Measurements from ENCODE around the gene CDC25B.
A peak's percentile ranks its signal among the peaks of the same experiment; 100 is the strongest.

The CDC25B gene

GRCh38 chr20:3803854-3804253 lies 7.7 kb downstream of the CDC25B start:
- no peak for DNase-seq (ENCODE audit: low spot score in 2 of 2)
- peaks cover 81% of the 10 kb centered on the region for H3K36me3 Mint-ChIP-seq
- H3K27ac Mint-ChIP-seq: peak overlapping the region; percentile 98
- peaks cover 81% of the 10 kb centered on the region for H3K4me1 Mint-ChIP-seq
- no peaks in the 10 kb centered on the region for H3K9me3 Mint-ChIP-seq
- no peak overlapping the region for H3K4me3 Mint-ChIP-seq
- ATAC-seq: no peak

- Mint-ChIP-seq H3K4me3 (no peak overlapping the region), H3K27ac (peak overlapping the region; percentile 98), H3K4me1 (peaks cover 77% of the 10 kb centered on the region), H3K9me3 (no peaks in the 10 kb centered on the region), H3K36me3 (peaks cover 77% of the 10 kb centered on the region)
- DNase-seq (ENCODE audit: low spot score in 2 of 2) (no peak), ATAC-seq (no peak)
Observed at GRCh38 chr20:3804254-3804751, 8.2 kb downstream of the CDC25B start.

- Mint-ChIP-seq H3K36me3 (peaks cover 75% of the 10 kb centered on the region), H3K4me1 (peaks cover 72% of the 10 kb centered on the region)
Observed at GRCh38 chr20:3804781-3805180, 8.7 kb downstream of the CDC25B start.

GRCh38 chr20:3808544-3808943 lies 12.4 kb downstream of the CDC25B start:
- Mint-ChIP-seq H3K27ac (no peak overlapping the region), H3K4me1 (peaks cover 77% of the 10 kb centered on the region), H3K36me3 (peaks cover 53% of the 10 kb centered on the region), H3K4me3 (no peak overlapping the region), H3K9me3 (no peaks in the 10 kb centered on the region)
- no peak for ATAC-seq
- DNase-seq (ENCODE audit: low spot score in 2 of 2): no peak

More at GRCh38 chr20:3804781-3805180, 8.7 kb downstream of the CDC25B start:
- peak overlapping the region; percentile 98 for H3K27ac Mint-ChIP-seq
- no peaks in the 10 kb centered on the region for H3K9me3 Mint-ChIP-seq
- no peak overlapping the region for H3K4me3 Mint-ChIP-seq
- ATAC-seq: no peak
- no peak for DNase-seq (ENCODE audit: low spot score in 2 of 2)

GRCh38 chr20:3811467-3812258 lies 15.6 kb downstream of the CDC25B start:
- Mint-ChIP-seq H3K36me3 (peaks cover 21% of the 10 kb centered on the region), H3K4me3 (peak overlapping the region; percentile 90), H3K27ac (peak overlapping the region; percentile 99), H3K4me1 (peaks cover 75% of the 10 kb centered on the region), H3K9me3 (no peaks in the 10 kb centered on the region)
- peak; percentile 80 to 91 for DNase-seq (ENCODE audit: low spot score in 2 of 2)
- ATAC-seq: peak; percentile 90

GRCh38 chr20:3812259-3812681 lies 16.2 kb downstream of the CDC25B start:
- H3K27ac Mint-ChIP-seq: peak overlapping the region; percentile 99
- H3K9me3 Mint-ChIP-seq: no peaks in the 10 kb centered on the region
- peaks cover 72% of the 10 kb centered on the region for H3K4me1 Mint-ChIP-seq
- H3K4me3 Mint-ChIP-seq: peak overlapping the region; percentile 90
- DNase-seq (ENCODE audit: low spot score in 2 of 2) (no peak), ATAC-seq (no peak)
- H3K36me3 Mint-ChIP-seq: peaks cover 15% of the 10 kb centered on the region

- H3K4me1 Mint-ChIP-seq: peaks cover 68% of the 10 kb centered on the region
- H3K27ac Mint-ChIP-seq: peak overlapping the region; percentile 99
- H3K9me3 Mint-ChIP-seq: no peaks in the 10 kb centered on the region
Observed at GRCh38 chr20:3812975-3813847, 17.1 kb downstream of the CDC25B start.

GRCh38 chr20:3813848-3814581 lies 17.9 kb downstream of the CDC25B start:
- ATAC-seq (peak; percentile 64), DNase-seq (ENCODE audit: low spot score in 2 of 2) (no peak)
- Mint-ChIP-seq H3K4me3 (peak overlapping the region; percentile 32), H3K9me3 (no peaks in the 10 kb centered on the region), H3K4me1 (peaks cover 76% of the 10 kb centered on the region), H3K36me3 (peaks cover 18% of the 10 kb centered on the region), H3K27ac (peak overlapping the region; percentile 99)

More at GRCh38 chr20:3812975-3813847, 17.1 kb downstream of the CDC25B start:
- ATAC-seq (no peak), DNase-seq (ENCODE audit: low spot score in 2 of 2) (no peak)
- Mint-ChIP-seq H3K4me3 (peak overlapping the region; percentile 32), H3K36me3 (peaks cover 15% of the 10 kb centered on the region)

- H3K4me1 Mint-ChIP-seq: peaks cover 83% of the 10 kb centered on the region
- peaks cover 21% of the 10 kb centered on the region for H3K36me3 Mint-ChIP-seq
- peak overlapping the region; percentile 58 for H3K4me3 Mint-ChIP-seq
Observed at GRCh38 chr20:3814928-3815495, 18.9 kb downstream of the CDC25B start.

GRCh38 chr20:3815703-3816315 lies 19.7 kb downstream of the CDC25B start:
- Mint-ChIP-seq H3K4me1 (peaks cover 75% of the 10 kb centered on the region), H3K27ac (peak overlapping the region; percentile 69), H3K9me3 (no peaks in the 10 kb centered on the region), H3K4me3 (peak overlapping the region; percentile 58), H3K36me3 (peaks cover 26% of the 10 kb centered on the region)
- ATAC-seq (peak; percentile 37), DNase-seq (ENCODE audit: low spot score in 2 of 2) (peak; percentile 29 to 70)

More at GRCh38 chr20:3814928-3815495, 18.9 kb downstream of the CDC25B start:
- ATAC-seq (no peak), DNase-seq (ENCODE audit: low spot score in 2 of 2) (no peak)
- peak overlapping the region; percentile 69 for H3K27ac Mint-ChIP-seq
- no peaks in the 10 kb centered on the region for H3K9me3 Mint-ChIP-seq

GRCh38 chr20:3818155-3819151 lies 22.3 kb downstream of the CDC25B start:
- no peak for ATAC-seq
- Mint-ChIP-seq H3K9me3 (no peaks in the 10 kb centered on the region), H3K36me3 (peaks cover 21% of the 10 kb centered on the region), H3K27ac (peak overlapping the region; percentile 96), H3K4me3 (peak overlapping the region; percentile 87), H3K4me1 (peaks cover 57% of the 10 kb centered on the region)
- DNase-seq (ENCODE audit: low spot score in 2 of 2): no peak

- DNase-seq (ENCODE audit: low spot score in 2 of 2): no peak
- Mint-ChIP-seq H3K27ac (peak overlapping the region; percentile 96), H3K9me3 (no peaks in the 10 kb centered on the region), H3K36me3 (peaks cover 29% of the 10 kb centered on the region), H3K4me3 (peak overlapping the region; percentile 87), H3K4me1 (peaks cover 52% of the 10 kb centered on the region)
- no peak for ATAC-seq
Observed at GRCh38 chr20:3819411-3820047, 23.4 kb downstream of the CDC25B start.

Data from stimulated activated effector memory CD8-positive, alpha-beta T cell treated with anti-CD3 and anti-CD28 coated beads, Interleukin-12 subunit alpha, Interleukin-12 subunit beta, amount 100 ng/mL, for 72 hours (primary cell).